Hepatocyte (in vitro differentiated cells): ENCODE data around the gene DTX3. TPM values are rescaled to one million over a fixed set of nuclear protein-coding genes. Genes with fewer than 3 reads are reported as not detected.

Experiments used
- DNase-seq: peaks from one replicate; pipeline ENCODE4 v3.0.0-alpha.2; 2016; ENCODE audit warnings: low spot score
- H2AFZ ChIP-seq: fragments of 200-600 bp; sonication (generic); 2 replicates; pipeline ENCODE4 v1.6.0; 2016; ENCODE audit warnings: antibody characterized with exemption, mild to moderate bottlenecking
- H3K27ac ChIP-seq: fragments of 200-600 bp; sonication (generic); 2 replicates; pipeline ENCODE4 v1.5.1; 2016; ENCODE audit warnings: mild to moderate bottlenecking
- H3K27me3 ChIP-seq: fragments of 200-600 bp; sonication (generic); 2 replicates; pipeline ENCODE4 v1.6.1; 2016
- H3K36me3 ChIP-seq: fragments of 200-600 bp; sonication (generic); replicated peaks from 2 replicates; pipeline ENCODE4 v1.5.1; 2016; ENCODE audit warnings: low read depth; ENCODE audit not compliant: insufficient read depth
- H3K4me1 ChIP-seq: fragments of 200-600 bp; sonication (generic); 2 replicates; pipeline ENCODE4 v1.5.1; 2016; ENCODE audit warnings: mild to moderate bottlenecking, moderate library complexity; ENCODE audit not compliant: insufficient read depth
- H3K4me2 ChIP-seq: fragments of 200-600 bp; sonication (generic); 2 replicates; pipeline ENCODE4 v1.6.0; 2016
- H3K4me3 ChIP-seq: fragments of 200-600 bp; sonication (generic); 2 replicates; pipeline ENCODE4 v1.5.1; 2016; ENCODE audit warnings: mild to moderate bottlenecking
- H3K79me2 ChIP-seq: fragments of 200-600 bp; sonication (generic); 2 replicates; pipeline ENCODE4 v1.6.0; 2017; ENCODE audit warnings: mild to moderate bottlenecking
- H3K9me2 ChIP-seq: fragments of 200-600 bp; sonication (generic); replicated peaks from 2 replicates; pipeline ENCODE4 v1.6.0; 2017; ENCODE audit warnings: mild to moderate bottlenecking; ENCODE audit not compliant: insufficient read depth
- H3K9me3 ChIP-seq: fragments of 200-600 bp; sonication (generic); 2 replicates; pipeline ENCODE4 v1.5.1; 2016; ENCODE audit warnings: low read depth, mild to moderate bottlenecking
- H4K20me1 ChIP-seq: fragments of 200-600 bp; sonication (generic); 2 replicates; pipeline ENCODE4 v1.6.0; 2016; ENCODE audit warnings: mild to moderate bottlenecking; ENCODE audit not compliant: insufficient read depth, poor library complexity, severe bottlenecking
- EZH2 ChIP-seq: fragments of 200-600 bp; sonication (generic); IDR thresholded peaks from 2 replicates; pipeline ENCODE4 v1.6.1; 2016; ENCODE audit warnings: antibody characterized with exemption, mild to moderate bottlenecking, borderline replicate concordance
- EZH2phosphoT487 ChIP-seq: fragments of 200-600 bp; sonication (generic); IDR thresholded peaks from one replicate; pipeline ENCODE4 v1.6.1; 2018; ENCODE audit warnings: antibody characterized with exemption, mild to moderate bottlenecking, low read depth, moderate library complexity; ENCODE audit not compliant: unreplicated experiment, severe bottlenecking
- WGBS: methylation state at CpG from one replicate; pipeline ENCODE4 v1.1.6; 2016; ENCODE audit warnings: low lambda C conversion rate; ENCODE audit errors: missing lambda C conversion rate; 5-methylcytosine and 5-hydroxymethylcytosine counted together
- polyA plus RNA-seq: library from polyadenylated mRNA; unstranded; fragments of >200 nt; fragmentation: Nextera tagmentation; extraction: Ambion mirVana; gene quantifications from 2 replicates; pipeline ENCODE4 v1.2.1, GENCODE V29; 2016
- total RNA-seq: library from RNA; depleted of rRNA; stranded (reverse); fragments of >200 nt; gene quantifications from 2 replicates; pipeline ENCODE4 v1.2.3, GENCODE V29; 2014
- TF ChIP-seq, protein P1 (sequence below): fragments of 200-600 bp; sonication (generic); IDR thresholded peaks from 2 replicates; pipeline ENCODE4 v1.5.1; 2016; ENCODE audit warnings: antibody characterized with exemption, mild to moderate bottlenecking; ENCODE audit not compliant: poor library complexity

The DTX3 gene
- total and polyA plus RNA-seq, 2 experiments from 2014 or later, result 19.9 to 31.2 TPM

- TF ChIP-seq, protein P1, sequence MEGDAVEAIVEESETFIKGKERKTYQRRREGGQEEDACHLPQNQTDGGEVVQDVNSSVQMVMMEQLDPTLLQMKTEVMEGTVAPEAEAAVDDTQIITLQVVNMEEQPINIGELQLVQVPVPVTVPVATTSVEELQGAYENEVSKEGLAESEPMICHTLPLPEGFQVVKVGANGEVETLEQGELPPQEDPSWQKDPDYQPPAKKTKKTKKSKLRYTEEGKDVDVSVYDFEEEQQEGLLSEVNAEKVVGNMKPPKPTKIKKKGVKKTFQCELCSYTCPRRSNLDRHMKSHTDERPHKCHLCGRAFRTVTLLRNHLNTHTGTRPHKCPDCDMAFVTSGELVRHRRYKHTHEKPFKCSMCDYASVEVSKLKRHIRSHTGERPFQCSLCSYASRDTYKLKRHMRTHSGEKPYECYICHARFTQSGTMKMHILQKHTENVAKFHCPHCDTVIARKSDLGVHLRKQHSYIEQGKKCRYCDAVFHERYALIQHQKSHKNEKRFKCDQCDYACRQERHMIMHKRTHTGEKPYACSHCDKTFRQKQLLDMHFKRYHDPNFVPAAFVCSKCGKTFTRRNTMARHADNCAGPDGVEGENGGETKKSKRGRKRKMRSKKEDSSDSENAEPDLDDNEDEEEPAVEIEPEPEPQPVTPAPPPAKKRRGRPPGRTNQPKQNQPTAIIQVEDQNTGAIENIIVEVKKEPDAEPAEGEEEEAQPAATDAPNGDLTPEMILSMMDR, result no peak
- TF ChIP-seq EZH2, result no peak
- TF ChIP-seq EZH2phosphoT487, result no peak
- Histone ChIP-seq H3K27me3 (no peaks in the 10 kb centered on the region), H3K4me2 (peak overlapping the region; percentile 13), H3K4me1 (peaks cover 12% of the 10 kb centered on the region), H3K79me2 (no peaks in the 10 kb centered on the region), H3K36me3 (no peaks in the 10 kb centered on the region), H3K4me3 (no peak overlapping the region), H2AFZ (no peak overlapping the region), H3K9me2 (no peaks in the 10 kb centered on the region), H3K9me3 (no peaks in the 10 kb centered on the region), H4K20me1 (no peaks in the 10 kb centered on the region), H3K27ac (peak overlapping the region; percentile 73)
- no peak for DNase-seq
- WGBS, result 87% methylated on average over 9 of the region's 9 CpGs
These were observed 27.9 kb upstream of the DTX3 start for GRCh38 chr12:57576613-57577160.

GRCh38 chr12:57577981-57578758 lies 26.5 kb upstream of the DTX3 start:
- Histone ChIP-seq H3K9me2 (no peaks in the 10 kb centered on the region), H3K4me3 (no peak overlapping the region), H4K20me1 (no peaks in the 10 kb centered on the region), H3K4me2 (no peak overlapping the region), H3K9me3 (no peaks in the 10 kb centered on the region), H3K36me3 (no peaks in the 10 kb centered on the region), H3K27ac (no peak overlapping the region), H2AFZ (no peak overlapping the region), H3K27me3 (no peaks in the 10 kb centered on the region), H3K4me1 (peaks cover 12% of the 10 kb centered on the region), H3K79me2 (no peaks in the 10 kb centered on the region)
- TF ChIP-seq, protein P1, result no peak
- TF ChIP-seq EZH2 (no peak), EZH2phosphoT487 (no peak)
- DNase-seq, result no peak
- WGBS, result 92% methylated on average over 12 of the region's 12 CpGs

DNA sequence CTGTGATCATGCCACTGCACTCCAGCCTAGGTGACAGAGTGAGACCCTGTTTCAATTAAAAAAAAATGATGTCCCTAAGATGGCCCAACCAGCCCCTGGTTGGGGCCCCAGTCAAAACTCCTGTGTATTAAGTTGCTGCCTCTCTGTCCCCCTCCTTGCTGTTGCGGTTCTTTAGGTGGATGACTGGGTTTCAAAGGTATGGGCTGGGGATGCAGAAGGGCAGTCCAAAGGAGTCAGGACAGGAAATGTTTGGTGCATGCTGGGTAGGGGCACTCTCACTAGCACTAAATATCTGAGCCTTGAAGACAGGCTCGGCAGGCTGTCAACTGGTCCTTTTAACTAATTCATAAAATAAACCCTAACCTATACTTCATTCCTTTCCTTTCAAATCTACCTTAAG lies 25.6 kb upstream of the DTX3 start:
- no peaks in the 10 kb centered on the region for H4K20me1 ChIP-seq
- peaks cover 12% of the 10 kb centered on the region for H3K4me1 ChIP-seq
- no peak for DNase-seq
- H2AFZ ChIP-seq, result no peak overlapping the region
- no peak overlapping the region for H3K4me2 ChIP-seq
- H3K79me2 ChIP-seq, result no peaks in the 10 kb centered on the region
- H3K36me3 ChIP-seq, result no peaks in the 10 kb centered on the region
- H3K27me3 ChIP-seq, result no peaks in the 10 kb centered on the region
- TF ChIP-seq EZH2phosphoT487 (no peak), EZH2 (no peak)
- TF ChIP-seq, protein P1, result no peak
- no peaks in the 10 kb centered on the region for H3K9me3 ChIP-seq
- peak overlapping the region; percentile 86 for H3K27ac ChIP-seq
- H3K9me2 ChIP-seq, result no peaks in the 10 kb centered on the region
- 92% methylated on average over 2 of the region's 2 CpGs for WGBS
- no peak overlapping the region for H3K4me3 ChIP-seq
